CD4-positive, alpha-beta T cell treated with Interleukin-4 for 1 hour (primary cell): ENCODE data around the gene SPDYC.

Experiments used
- DNase-seq, 2 donors: peaks; one replicate each; pipeline ENCODE4 v3.0.0-alpha.2; 2020 to 2022

Gene SPDYC

GRCh38 chr11:65170058-65170534, at the start of gene SPDYC:
Gene SPDYC (plus strand): TSS chr11:65170233. CDS start chr11:65171358, 1,125 bp downstream.
- no peak for DNase-seq

GRCh38 chr11:65120831-65121230, 49.2 kb upstream of the SPDYC start:
- no peak for DNase-seq

- DNase-seq = peak; percentile 48 to 61
Observed at GRCh38 chr11:65121447-65121864, 48.6 kb upstream of the SPDYC start.

- peak; percentile 99 for DNase-seq
Observed at GRCh38 chr11:65121865-65122696, 48.0 kb upstream of the SPDYC start, which contains the start of the genes FAU and MRPL49. Gene FAU (minus strand): TSS chr11:65122134. CDS start chr11:65121813, 321 bp downstream. Gene MRPL49 (plus strand): TSS chr11:65122321. CDS start chr11:65122347, 26 bp downstream.

GRCh38 chr11:65124480-65125196, 45.4 kb upstream of the SPDYC start:
- peak in 1 of 2 donors; percentile 4 for DNase-seq

- peak in 1 of 2 donors; percentile 5 for DNase-seq
Observed at GRCh38 chr11:65125197-65126056, 44.6 kb upstream of the SPDYC start.

GRCh38 chr11:65126624-65127274, 43.3 kb upstream of the SPDYC start:
- peak in 1 of 2 donors; percentile 9 for DNase-seq

- no peak for DNase-seq
Observed at GRCh38 chr11:65127473-65128181, 42.4 kb upstream of the SPDYC start.

- DNase-seq = no peak
Observed at GRCh38 chr11:65128182-65129145, 41.6 kb upstream of the SPDYC start.

- DNase-seq = peak in 1 of 2 donors; percentile 36
Observed at GRCh38 chr11:65129649-65130441, 40.2 kb upstream of the SPDYC start.

- peak in 1 of 2 donors; percentile 9 for DNase-seq
Observed at GRCh38 chr11:65130631-65131416, 39.2 kb upstream of the SPDYC start.

GRCh38 chr11:65131417-65131776, 38.6 kb upstream of the SPDYC start:
- DNase-seq = peak in 1 of 2 donors; percentile 6

- peak in 1 of 2 donors; percentile 10 for DNase-seq
Observed at GRCh38 chr11:65131895-65132237, 38.2 kb upstream of the SPDYC start.

- DNase-seq = peak in 1 of 2 donors; percentile 57
Observed at GRCh38 chr11:65132238-65132987, 37.6 kb upstream of the SPDYC start.

- DNase-seq = peak; percentile 59 to 67
Observed at GRCh38 chr11:65132988-65133700, 36.9 kb upstream of the SPDYC start.

GRCh38 chr11:65133724-65134123, 36.3 kb upstream of the SPDYC start:
- DNase-seq = no peak
